Activated CD8-positive, alpha-beta memory T cell treated with anti-CD3 and anti-CD28 coated beads, Interleukin-2, amount 50 U/mL, for 24 hours (primary cell): Measurements from ENCODE around the gene SLC7A1.
"Not testable (repeated sequence)": the region's sequence is repeated elsewhere in the genome, so short reads cannot be mapped to it uniquely, and the experiment has no call there.

ENCODE experiments used
- DNase-seq: peaks from one replicate; pipeline ENCODE4 v3.0.0-alpha.2; 2020; ENCODE audit errors: extremely low read depth

SLC7A1 gene

GRCh38 chr13:29595380-29596063 lies at the start of gene SLC7A1:
Gene SLC7A1 (minus strand): TSS chr13:29595688. CDS start chr13:29536188, 59,500 bp downstream.
- DNase-seq = peak; percentile 41

GRCh38 chr13:29640665-29641064 lies 45.2 kb upstream of the SLC7A1 start:
- no peak for DNase-seq

GRCh38 chr13:29636831-29637230 lies 41.3 kb upstream of the SLC7A1 start:
- DNase-seq = not testable (repeated sequence)

- DNase-seq = no peak
Observed at GRCh38 chr13:29624997-29625396, 29.5 kb upstream of the SLC7A1 start.

GRCh38 chr13:29621841-29622240 lies 26.4 kb upstream of the SLC7A1 start:
- DNase-seq = no peak

- DNase-seq = no peak
Observed at GRCh38 chr13:29621051-29621800, 25.7 kb upstream of the SLC7A1 start.

GRCh38 chr13:29619995-29620394 lies 24.5 kb upstream of the SLC7A1 start:
- no peak for DNase-seq

- DNase-seq = no peak
Observed at GRCh38 chr13:29613101-29613500, 17.6 kb upstream of the SLC7A1 start.

GRCh38 chr13:29607465-29607864 lies 12.0 kb upstream of the SLC7A1 start:
- no peak for DNase-seq

GRCh38 chr13:29605860-29606526 lies 10.5 kb upstream of the SLC7A1 start:
- no peak for DNase-seq

GRCh38 chr13:29598321-29598720 lies 2.8 kb upstream of the SLC7A1 start:
- no peak for DNase-seq

GRCh38 chr13:29597706-29598105 lies 2.2 kb upstream of the SLC7A1 start:
- no peak for DNase-seq

GRCh38 chr13:29597246-29597645 lies 1.8 kb upstream of the SLC7A1 start:
- no peak for DNase-seq

GRCh38 chr13:29596064-29596418 lies 553 bp upstream of the SLC7A1 start:
- no peak for DNase-seq

- peak; percentile 40 for DNase-seq
Observed at GRCh38 chr13:29594710-29595379, 643 bp downstream of the SLC7A1 start.

GRCh38 chr13:29594303-29594709 lies 1.2 kb downstream of the SLC7A1 start:
- no peak for DNase-seq

- no peak for DNase-seq
Observed at GRCh38 chr13:29593605-29594297, 1.7 kb downstream of the SLC7A1 start.

GRCh38 chr13:29591310-29591709 lies 4.2 kb downstream of the SLC7A1 start:
- DNase-seq = no peak

- DNase-seq = no peak
Observed at GRCh38 chr13:29589967-29590366, 5.5 kb downstream of the SLC7A1 start.

GRCh38 chr13:29589234-29589633 lies 6.3 kb downstream of the SLC7A1 start:
- no peak for DNase-seq

- no peak for DNase-seq
Observed at GRCh38 chr13:29587645-29588044, 7.8 kb downstream of the SLC7A1 start.
